Measurements from ENCODE around the gene TRPM8.
"Not testable (repeated sequence)": the region's sequence is repeated elsewhere in the genome, so short reads cannot be mapped to it uniquely, and the experiment has no call there.

The TRPM8 gene

DNA sequence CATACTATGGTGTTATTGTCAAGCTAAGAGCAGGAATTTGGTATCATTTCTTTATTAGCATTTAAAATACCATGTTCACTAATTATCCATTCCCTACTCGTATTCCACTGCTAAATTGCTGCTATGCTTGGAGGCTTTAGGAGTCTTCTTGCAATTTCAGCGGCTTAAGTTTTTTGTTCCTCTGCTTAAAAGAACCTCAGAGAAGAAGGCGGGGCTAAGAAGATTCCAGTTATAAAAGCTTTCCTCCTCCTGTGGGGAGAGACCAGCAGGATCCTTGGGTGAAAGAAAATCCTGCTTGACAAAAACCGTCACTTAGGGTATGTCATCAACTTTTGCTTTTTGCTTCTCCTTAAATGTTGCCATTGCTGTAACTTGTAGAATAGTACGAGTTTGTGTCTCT, at the start of gene TRPM8:
Gene TRPM8 (plus strand): TSS at position 258 of the 400 bp plus-strand sequence. CDS start 9,165 bp downstream, outside the sequence.
- no peak for DNase-seq

DNA sequence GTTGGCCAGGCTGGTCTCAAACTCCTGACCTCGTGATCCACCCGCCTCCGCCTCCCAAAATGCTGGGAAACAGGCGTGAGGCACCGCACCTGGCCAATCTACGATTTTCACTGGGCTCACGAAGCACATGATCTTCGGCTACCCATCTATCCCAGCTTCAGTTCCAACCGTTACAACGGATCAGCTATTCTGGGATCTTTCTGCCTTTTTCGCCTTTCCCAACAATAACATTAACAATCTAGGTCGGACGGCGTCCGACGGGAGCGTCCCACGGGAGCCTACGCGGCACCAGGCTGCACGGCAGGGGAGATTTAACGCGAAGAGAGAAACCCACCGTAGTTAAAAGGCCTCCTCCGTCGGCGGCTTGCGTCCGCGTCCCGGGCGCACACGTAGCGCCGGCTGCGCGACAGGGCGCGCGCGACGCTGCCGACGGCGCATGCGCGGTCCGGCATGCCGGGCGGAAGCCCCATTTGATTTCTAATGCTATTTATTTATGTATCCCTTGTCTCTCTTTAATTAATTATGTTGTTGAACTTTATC, 49.1 kb upstream of the TRPM8 start, which contains the start of gene MSL3B:
Gene MSL3B (minus strand): TSS at position 394 of the 540 bp plus-strand sequence.
- DNase-seq, result peak; percentile 78

DNA sequence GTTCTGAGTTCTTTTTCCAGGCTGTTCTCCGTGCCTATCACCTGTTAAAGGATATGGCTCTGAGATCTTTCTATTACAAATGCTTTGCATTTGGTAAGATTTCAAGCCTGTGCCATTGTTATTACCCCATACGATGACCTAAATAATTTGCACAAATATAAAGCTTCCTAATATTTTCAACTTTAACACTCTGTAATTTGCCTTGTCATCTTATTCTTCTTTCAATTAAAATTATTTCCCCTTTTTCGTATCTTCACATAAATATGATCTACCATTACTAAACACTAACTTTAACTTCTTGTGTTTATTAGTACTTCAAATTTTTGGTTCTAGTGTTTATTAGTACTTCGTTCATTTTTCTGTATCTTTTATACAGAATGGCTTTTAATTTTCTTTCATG, 45.7 kb upstream of the TRPM8 start:
- no peak for DNase-seq

- DNase-seq, result not testable (repeated sequence)
Observed at GRCh38 chr2:233872125-233872524, 45.0 kb upstream of the TRPM8 start.

DNA sequence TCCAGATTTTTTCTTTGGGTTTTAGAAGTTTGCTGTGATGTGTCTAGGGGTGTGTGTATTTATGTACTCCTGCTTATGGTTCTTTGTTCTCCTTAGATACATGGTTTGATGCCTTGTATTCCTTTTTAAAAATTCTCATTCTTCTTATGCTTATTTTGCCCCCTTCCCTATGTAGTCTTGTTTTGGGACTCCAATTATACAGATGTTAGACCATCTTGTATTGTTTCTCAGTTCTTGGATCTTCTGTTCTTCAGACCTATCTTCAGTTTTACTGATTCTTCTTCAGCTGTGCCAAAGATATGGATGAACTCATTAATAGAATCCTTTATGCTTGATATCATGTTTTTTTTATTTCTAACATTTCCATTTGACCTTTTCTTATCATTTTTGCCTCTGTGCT, 34.8 kb upstream of the TRPM8 start:
- no peak for DNase-seq

GRCh38 chr2:233892793-233893192, 24.4 kb upstream of the TRPM8 start:
- no peak for DNase-seq

GRCh38 chr2:233896253-233896652, 20.9 kb upstream of the TRPM8 start:
- not testable (repeated sequence) for DNase-seq

DNA sequence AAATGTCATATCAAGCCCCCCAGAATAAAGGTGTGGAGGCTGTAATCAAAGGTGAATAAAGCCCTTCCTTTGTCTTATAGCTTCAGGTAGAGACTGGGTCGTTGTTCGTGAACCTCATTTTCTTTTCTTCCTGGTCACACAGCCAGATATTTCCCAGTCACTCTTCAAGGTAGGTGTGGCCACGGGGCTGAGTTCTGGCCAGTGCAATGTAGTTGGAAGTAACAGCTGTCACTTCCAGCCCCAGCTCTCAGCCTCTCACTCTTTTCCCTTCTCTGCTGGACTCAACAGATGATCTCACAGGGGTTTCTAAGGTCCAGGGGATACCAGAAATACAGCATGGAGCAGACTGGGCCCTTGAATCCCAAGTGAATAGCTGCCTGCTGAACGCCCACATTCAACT, 15.8 kb upstream of the TRPM8 start:
- no peak for DNase-seq

DNA sequence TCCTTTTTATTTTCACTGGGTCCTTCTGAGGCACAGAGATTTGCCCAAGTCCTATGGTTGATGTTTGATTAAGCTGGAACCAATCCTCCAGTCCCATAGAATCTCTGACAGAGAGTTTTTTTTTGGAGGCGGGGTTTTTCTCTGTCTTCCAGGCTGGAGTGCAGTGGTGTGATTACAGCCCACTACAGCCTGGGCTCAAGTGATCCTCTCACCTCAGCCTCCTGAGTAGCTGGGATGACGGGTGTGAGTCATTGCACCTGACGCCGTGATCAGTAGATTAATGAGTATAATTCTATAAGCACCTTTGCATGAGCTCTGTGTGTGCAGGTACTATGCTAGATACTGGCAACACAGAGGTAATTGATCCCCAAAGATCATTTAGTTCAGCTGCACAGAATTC, 15.3 kb upstream of the TRPM8 start:
- DNase-seq, result no peak

DNA sequence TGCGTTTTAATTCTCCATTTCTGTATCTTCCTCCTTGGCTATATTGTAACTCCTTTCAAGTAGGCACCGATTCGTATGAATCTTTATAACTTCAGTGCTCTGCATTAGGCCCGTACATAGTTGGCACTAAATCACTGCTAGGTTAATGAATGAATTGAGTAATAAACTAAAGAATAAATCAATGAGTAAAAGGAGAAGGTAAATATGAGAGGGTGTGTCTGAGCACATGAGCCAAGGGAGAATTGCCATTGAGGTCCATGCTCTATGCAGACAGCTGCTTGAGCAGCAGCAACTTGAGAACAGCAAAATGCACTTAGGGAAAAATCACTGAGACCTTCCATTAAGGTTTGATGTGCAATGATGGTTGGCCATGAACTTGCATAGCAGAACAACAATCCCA, 11.2 kb upstream of the TRPM8 start:
- no peak for DNase-seq

GRCh38 chr2:233907627-233908026, 9.5 kb upstream of the TRPM8 start:
- no peak for DNase-seq

- DNase-seq, result no peak
Observed at GRCh38 chr2:233912691-233913423, 4.3 kb upstream of the TRPM8 start.

GRCh38 chr2:233915128-233915527, 2.0 kb upstream of the TRPM8 start:
- DNase-seq, result no peak

DNA sequence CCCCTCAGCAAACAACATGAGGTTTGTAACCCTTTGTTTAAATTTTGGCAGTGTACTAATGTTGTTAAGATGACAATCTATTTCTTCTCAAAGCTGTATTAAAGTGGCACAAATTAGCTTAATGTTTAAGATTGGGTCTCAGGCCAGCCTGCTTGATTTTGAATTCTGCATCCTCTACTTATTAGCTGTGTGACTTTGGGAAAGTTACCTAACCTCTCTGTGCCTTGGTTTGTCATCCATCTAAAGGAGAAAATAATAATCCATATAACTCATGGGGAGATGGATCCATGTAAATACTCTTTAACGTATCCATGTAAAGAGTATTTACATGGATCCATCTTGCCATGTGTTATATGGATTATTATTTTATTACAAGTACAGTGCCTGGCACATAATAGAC, 2.1 kb downstream of the TRPM8 start:
- no peak for DNase-seq

GRCh38 chr2:233919938-233920337, 2.8 kb downstream of the TRPM8 start:
- DNase-seq, result no peak

DNA sequence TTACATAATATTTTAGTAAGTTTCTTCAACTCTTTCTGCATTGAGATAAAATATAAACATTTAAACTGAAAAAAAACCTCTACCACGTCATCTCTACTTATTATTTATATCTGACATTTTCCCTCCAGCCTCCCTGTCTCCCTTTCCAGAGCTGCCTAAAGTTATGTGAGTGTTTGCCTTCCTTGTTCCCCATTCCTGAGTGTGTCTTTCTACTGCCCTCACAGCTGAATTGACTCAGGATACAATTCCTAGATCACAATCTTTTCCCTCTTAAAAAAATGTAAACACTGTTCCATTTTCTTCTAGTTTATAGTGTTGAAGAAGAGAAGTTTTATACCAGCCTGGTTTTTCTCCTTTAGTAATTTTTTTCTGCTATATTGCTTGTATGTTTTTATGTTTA, 5.3 kb downstream of the TRPM8 start:
- no peak for DNase-seq

DNA sequence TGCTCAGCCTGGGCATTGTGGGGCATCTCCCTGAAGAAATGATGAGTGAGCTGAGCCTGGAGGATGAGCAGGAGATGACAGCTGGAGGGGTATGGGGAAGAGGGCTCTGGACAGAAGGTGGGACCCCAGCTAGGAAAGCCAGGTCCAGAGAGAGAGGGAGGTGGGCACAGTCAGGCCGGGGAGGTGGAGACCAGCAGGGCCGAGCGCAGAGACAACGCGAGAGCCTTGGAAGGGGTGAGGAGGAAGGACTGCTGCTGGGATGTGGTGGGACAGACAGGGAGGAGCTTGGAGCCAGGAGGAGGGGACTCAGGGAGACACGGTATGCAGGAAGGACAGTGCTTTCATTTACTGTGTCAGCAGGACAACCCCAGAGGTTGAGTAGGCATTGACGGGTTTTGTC, 8.2 kb downstream of the TRPM8 start:
- no peak for DNase-seq

- no peak for DNase-seq
Observed at GRCh38 chr2:233926806-233927205, 9.6 kb downstream of the TRPM8 start.

DNA sequence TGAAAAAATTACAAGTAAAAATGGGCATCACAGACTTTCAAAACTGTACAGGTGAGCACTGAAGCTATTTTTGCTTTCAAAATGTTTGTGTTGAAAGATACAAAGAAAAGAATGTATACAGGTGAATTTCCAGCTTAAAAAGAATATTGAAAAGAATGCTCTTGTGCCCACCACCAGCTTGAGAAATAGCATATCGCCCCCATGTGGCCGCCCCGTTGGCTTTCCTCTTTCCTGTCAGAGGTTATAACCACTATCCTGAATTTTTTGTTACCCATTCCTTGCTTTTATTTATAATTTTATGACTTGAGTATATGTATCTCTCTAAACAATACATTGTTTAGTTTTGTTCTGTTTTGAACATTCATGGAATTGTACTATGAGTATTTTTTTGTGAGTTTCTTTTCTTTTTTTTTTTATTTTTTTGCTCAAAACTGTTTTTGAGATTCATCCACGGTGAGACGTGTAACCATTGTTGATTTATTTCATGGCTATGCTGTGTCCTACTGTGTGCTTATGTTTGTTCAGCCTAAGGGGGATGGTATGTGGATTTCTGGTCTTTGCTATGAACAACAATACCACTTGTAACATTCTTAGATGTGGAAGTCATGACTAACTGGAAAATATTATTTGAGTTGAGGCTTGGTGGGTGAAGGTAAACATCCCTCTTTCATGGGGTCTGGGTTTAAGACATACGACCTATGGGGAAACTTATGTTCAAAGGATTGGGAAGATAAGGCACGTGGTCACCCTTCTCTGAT, 11.6 kb downstream of the TRPM8 start:
- DNase-seq, result peak; percentile 63

DNA sequence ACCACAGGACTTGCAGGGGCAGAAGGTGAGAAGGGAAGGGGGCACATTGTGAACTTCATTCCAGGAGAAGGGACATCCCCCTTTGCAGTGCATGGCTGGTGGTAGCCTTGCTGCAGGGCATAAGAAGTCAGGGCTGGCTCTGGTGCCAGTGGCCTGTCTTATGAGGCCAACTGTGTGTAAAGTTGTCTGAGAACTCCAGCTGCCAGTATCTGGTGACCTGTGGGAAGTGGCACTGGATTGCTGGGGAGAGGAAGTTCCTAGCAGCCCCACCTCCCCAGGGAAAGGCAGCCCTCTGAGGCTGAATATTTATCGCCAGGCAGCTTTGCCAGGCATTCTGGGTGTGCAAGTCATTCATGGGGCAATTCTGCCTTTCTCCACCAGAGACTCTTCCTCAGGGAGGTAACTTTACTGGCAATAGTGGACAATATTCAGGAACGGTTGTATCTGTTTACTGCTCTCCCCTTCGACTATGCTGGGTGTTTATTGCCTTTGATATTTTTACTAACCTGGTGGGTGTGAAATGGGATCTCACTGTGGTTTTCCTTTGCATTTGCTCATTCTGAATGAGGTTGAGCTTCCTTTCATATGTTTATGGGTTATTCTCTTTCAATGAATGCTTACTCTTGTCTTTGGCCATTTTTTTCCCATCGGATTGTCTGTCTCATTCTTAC, 12.3 kb downstream of the TRPM8 start:
- no peak for DNase-seq

DNA sequence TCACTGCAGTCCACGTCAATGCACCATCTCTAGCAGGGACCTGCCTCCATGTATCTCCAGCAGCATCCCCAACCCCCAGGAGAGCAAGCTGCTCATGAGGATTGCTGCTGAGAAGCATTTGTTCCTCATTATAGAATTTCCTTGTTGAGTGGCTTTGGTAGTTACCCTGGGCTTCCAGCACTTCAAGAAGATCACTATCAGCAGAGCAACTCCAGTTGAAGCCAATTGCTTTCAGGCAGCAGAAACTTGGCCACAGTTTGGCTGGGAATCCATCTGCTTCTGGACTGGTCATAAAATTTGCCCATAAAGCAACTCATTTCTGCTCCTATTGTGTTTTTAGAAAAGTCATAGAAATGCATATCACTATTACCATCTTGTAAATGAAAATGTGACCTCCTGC, 17.4 kb downstream of the TRPM8 start:
- DNase-seq, result no peak

DNA sequence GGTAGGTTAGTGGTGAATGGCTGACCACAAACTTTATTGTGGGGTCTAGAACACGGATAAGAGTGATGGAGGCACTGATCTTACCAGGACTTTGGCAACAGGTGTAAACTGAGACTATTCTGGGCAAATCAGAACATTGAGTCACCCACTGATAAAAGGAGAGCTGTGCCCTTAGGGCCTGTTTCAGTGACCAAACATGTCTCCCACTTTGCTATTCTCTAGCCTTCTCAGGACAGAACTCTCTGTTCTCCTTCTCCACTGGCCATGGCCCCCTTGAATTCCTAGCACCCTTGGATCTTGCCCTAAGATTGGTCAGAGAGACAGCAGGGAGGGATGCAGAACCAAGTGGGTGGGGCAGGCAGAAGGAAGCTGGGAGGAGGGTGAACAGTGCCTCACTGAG, 18.3 kb downstream of the TRPM8 start:
- DNase-seq, result no peak

- no peak for DNase-seq
Observed at GRCh38 chr2:233936089-233936488, 18.9 kb downstream of the TRPM8 start.

All from activated CD8-positive, alpha-beta memory T cell treated with anti-CD3 and anti-CD28 coated beads, Interleukin-2, amount 50 U/mL, for 48 hours (primary cell).